Neuronal stem cell (in vitro differentiated cells): ENCODE data around the gene ZBED1.
"Not testable (repeated sequence)": the region's sequence is repeated elsewhere in the genome, so short reads cannot be mapped to it uniquely, and the experiment has no call there.

ENCODE experiments used
- DNase-seq: peaks from one replicate; pipeline ENCODE4 v3.0.0-alpha.2; 2013; ENCODE audit warnings: low spot score
- H2AFZ ChIP-seq: one replicate; pipeline ENCODE4 v1.6.1; 2013; ENCODE audit warnings: mild to moderate bottlenecking, low read length, inconsistent platforms
- H2AK5ac ChIP-seq: 2 replicates; pipeline ENCODE4 v1.6.1; 2013; ENCODE audit warnings: low read depth, mild to moderate bottlenecking, inconsistent platforms, low read length, moderate library complexity, mixed read lengths
- H2BK120ac ChIP-seq: 2 replicates; pipeline ENCODE4 v1.6.1; 2013; ENCODE audit warnings: low read depth, mild to moderate bottlenecking, inconsistent platforms, low read length, moderate library complexity, mixed read lengths
- H2BK12ac ChIP-seq: one replicate; pipeline ENCODE4 v1.6.1; 2013; ENCODE audit warnings: low read length, inconsistent platforms
- H2BK15ac ChIP-seq: 2 replicates; pipeline ENCODE4 v1.6.1; 2013; ENCODE audit warnings: mild to moderate bottlenecking, low read length, inconsistent platforms, mixed read lengths
- H2BK5ac ChIP-seq: one replicate; pipeline ENCODE4 v1.6.1; 2013; ENCODE audit warnings: inconsistent platforms, mild to moderate bottlenecking, low read length, moderate library complexity
- H3K14ac ChIP-seq: one replicate; pipeline ENCODE4 v1.6.1; 2013; ENCODE audit warnings: low read length, inconsistent platforms
- H3K18ac ChIP-seq: 2 replicates; pipeline ENCODE4 v1.6.1; 2013; ENCODE audit warnings: low read length, inconsistent platforms
- H3K23ac ChIP-seq: 2 replicates; pipeline ENCODE4 v1.6.1; 2013; ENCODE audit warnings: low read depth, mild to moderate bottlenecking, mixed read lengths, low read length, inconsistent platforms; ENCODE audit not compliant: poor library complexity
- H3K27ac ChIP-seq: replicated peaks from 3 replicates; pipeline ENCODE4 v1.5.1; 2013; ENCODE audit warnings: low read length, inconsistent platforms
- H3K27me3 ChIP-seq, 3 experiments: 2 replicates each; pipeline ENCODE4 v1.6.1; 2013; ENCODE audit warnings: low read length in 3 of 3, mild to moderate bottlenecking in 2 of 3, inconsistent platforms in 1 of 3, low read depth in 1 of 3, mixed read lengths in 1 of 3, moderate library complexity in 1 of 3; ENCODE audit not compliant: control insufficient read depth in 3 of 3, insufficient read depth in 3 of 3
- H3K36me3 ChIP-seq, 2 donors: replicated peaks in 1 of 2; 2 replicates each; pipeline ENCODE4 v1.6.1; 2013; ENCODE audit warnings: low read length in 2 of 2; ENCODE audit not compliant: control insufficient read depth in 2 of 2, insufficient read depth in 2 of 2
- H3K4ac ChIP-seq: 2 replicates; pipeline ENCODE4 v1.6.1; 2013; ENCODE audit warnings: inconsistent platforms, mild to moderate bottlenecking, low read length, moderate library complexity
- H3K4me1 ChIP-seq, 2 donors: 1 replicate in 1 of 2; 2 replicates in 1 of 2; pipeline ENCODE4 v1.6.1; 2013; ENCODE audit warnings: low read length in 2 of 2, low read depth in 1 of 2; ENCODE audit not compliant: control insufficient read depth in 2 of 2, insufficient read depth in 1 of 2
- H3K4me2 ChIP-seq: one replicate; pipeline ENCODE4 v1.6.1; 2013; ENCODE audit warnings: mild to moderate bottlenecking, low read length, inconsistent platforms; ENCODE audit not compliant: insufficient read depth, poor library complexity, severe bottlenecking
- H3K4me3 ChIP-seq, 2 donors: 2 replicates each; pipeline ENCODE4 v1.5.1; 2013; ENCODE audit warnings: low read length in 2 of 2, mild to moderate bottlenecking in 2 of 2, inconsistent platforms in 1 of 2, moderate library complexity in 1 of 2
- H3K79me1 ChIP-seq: one replicate; pipeline ENCODE4 v1.6.1; 2013; ENCODE audit warnings: low read depth, mild to moderate bottlenecking, inconsistent platforms, low read length, moderate library complexity
- H3K9ac ChIP-seq: one replicate; pipeline ENCODE4 v1.6.1; 2013; ENCODE audit warnings: mild to moderate bottlenecking, low read depth, low read length, inconsistent platforms; ENCODE audit not compliant: poor library complexity
- H3K9me3 ChIP-seq, 2 donors: replicated peaks in 1 of 2; 2 replicates each; pipeline versions ENCODE3 to v1.6.1; 2013; ENCODE audit warnings: low read length in 2 of 2, mild to moderate bottlenecking in 2 of 2, inconsistent platforms in 1 of 2, low read depth in 1 of 2, mixed read lengths in 1 of 2, moderate library complexity in 1 of 2; ENCODE audit not compliant: control insufficient read depth in 2 of 2, insufficient read depth in 1 of 2
- H4K8ac ChIP-seq: one replicate; pipeline ENCODE4 v1.6.1; 2013; ENCODE audit warnings: low read depth, mild to moderate bottlenecking, inconsistent platforms, low read length, moderate library complexity
- H4K91ac ChIP-seq: one replicate; pipeline ENCODE4 v1.6.1; 2013; ENCODE audit warnings: low read length, low read depth, mild to moderate bottlenecking, inconsistent platforms; ENCODE audit not compliant: poor library complexity
- WGBS, 2 donors: extraction: QIAGEN DNeasy Blood & Tissue Kit; methylation state at CpG; one replicate each; pipeline ENCODE4 v1.1.7; 2013; ENCODE audit warnings: missing lambda C conversion rate in 2 of 2, mixed read lengths in 1 of 2; ENCODE audit not compliant: insufficient read length in 2 of 2, insufficient replicate concordance in 1 of 2; ENCODE audit errors: extremely low coverage in 2 of 2; 5-methylcytosine and 5-hydroxymethylcytosine counted together

Gene ZBED1

GRCh38 chrX:2519638-2520037 lies 18.9 kb upstream of the ZBED1 start:
- not testable (repeated sequence) for H3K4me3 ChIP-seq, H3K4ac ChIP-seq, H3K4me1 ChIP-seq, H3K79me1 ChIP-seq, H3K9me3 ChIP-seq, H4K8ac ChIP-seq, H3K27ac ChIP-seq, H3K23ac ChIP-seq, H2BK15ac ChIP-seq, H4K91ac ChIP-seq, H3K18ac ChIP-seq, H2AFZ ChIP-seq, H2BK5ac ChIP-seq, H3K4me2 ChIP-seq, DNase-seq, H3K27me3 ChIP-seq, H2AK5ac ChIP-seq, H2BK12ac ChIP-seq, H3K14ac ChIP-seq, H3K36me3 ChIP-seq, H2BK120ac ChIP-seq
- H3K9ac ChIP-seq, result peak overlapping the region; percentile 38
- 100% methylated on average over 1 of the region's 3 CpGs; no CpG with 5 or more reads in 1 of the 2 donors for WGBS, 2 donors

- H3K4ac ChIP-seq, result no peak overlapping the region
- no peak for DNase-seq
- WGBS, 2 donors, result no CpG with 5 or more reads among the region's 6 CpGs
- no peaks in the 10 kb centered on the region for H3K9me3 ChIP-seq
- no peak overlapping the region for H3K4me3 ChIP-seq
- H2AK5ac ChIP-seq, result no peak overlapping the region
- H3K23ac ChIP-seq, result no peak overlapping the region
- H3K4me2 ChIP-seq, result no peak overlapping the region
- H4K91ac ChIP-seq, result no peak overlapping the region
- no peak overlapping the region for H2BK12ac ChIP-seq
- no peak overlapping the region for H3K9ac ChIP-seq
- no peaks in the 10 kb centered on the region for H3K79me1 ChIP-seq
- H3K36me3 ChIP-seq, result no peaks in the 10 kb centered on the region
- H2BK15ac ChIP-seq, result no peak overlapping the region
- no peak overlapping the region for H3K27ac ChIP-seq
- no peak overlapping the region for H3K14ac ChIP-seq
- no peaks in the 10 kb centered on the region for H3K27me3 ChIP-seq
- H2BK5ac ChIP-seq, result no peak overlapping the region
- H2AFZ ChIP-seq, result peak overlapping the region; percentile 35
- peaks cover 4 to 6% of the 10 kb centered on the region in 2 donors for H3K4me1 ChIP-seq
- no peak overlapping the region for H2BK120ac ChIP-seq
- no peak overlapping the region for H3K18ac ChIP-seq
- H4K8ac ChIP-seq, result no peak overlapping the region
These were observed 16.3 kb upstream of the ZBED1 start for GRCh38 chrX:2517055-2517454.

- no peak overlapping the region for H3K9ac ChIP-seq
- H2BK15ac ChIP-seq, result no peak overlapping the region
- no peak overlapping the region for H2BK120ac ChIP-seq
- no peaks in the 10 kb centered on the region for H3K27me3 ChIP-seq
- H4K8ac ChIP-seq, result no peak overlapping the region
- no peak overlapping the region for H3K14ac ChIP-seq
- H3K23ac ChIP-seq, result no peak overlapping the region
- peaks cover 4 to 6% of the 10 kb centered on the region in 2 donors for H3K4me1 ChIP-seq
- DNase-seq, result no peak
- H2BK5ac ChIP-seq, result no peak overlapping the region
- no peak overlapping the region for H2BK12ac ChIP-seq
- no peak overlapping the region for H3K27ac ChIP-seq
- H3K4me2 ChIP-seq, result no peak overlapping the region
- no CpG with 5 or more reads among the region's 5 CpGs for WGBS, 2 donors
- peak overlapping the region; percentile 35 for H2AFZ ChIP-seq
- no peak overlapping the region for H3K4ac ChIP-seq
- no peak overlapping the region for H3K18ac ChIP-seq
- no peaks in the 10 kb centered on the region for H3K36me3 ChIP-seq
- H3K4me3 ChIP-seq, result no peak overlapping the region
- H4K91ac ChIP-seq, result no peak overlapping the region
- no peak overlapping the region for H2AK5ac ChIP-seq
- peaks cover 0 to 3% of the 10 kb centered on the region in 2 donors for H3K9me3 ChIP-seq
- no peaks in the 10 kb centered on the region for H3K79me1 ChIP-seq
These were observed 15.8 kb upstream of the ZBED1 start for GRCh38 chrX:2516623-2517022.

- H3K27me3 ChIP-seq, result no peaks in the 10 kb centered on the region
- no peak overlapping the region for H3K4me3 ChIP-seq
- H3K9ac ChIP-seq, result no peak overlapping the region
- no CpG with 5 or more reads among the region's 5 CpGs for WGBS, 2 donors
- no peaks in the 10 kb centered on the region for H3K36me3 ChIP-seq
- no peak overlapping the region for H3K14ac ChIP-seq
- H3K79me1 ChIP-seq, result no peaks in the 10 kb centered on the region
- no peak overlapping the region for H4K91ac ChIP-seq
- H2BK12ac ChIP-seq, result no peak overlapping the region
- peaks cover 2 to 9% of the 10 kb centered on the region in 2 donors for H3K9me3 ChIP-seq
- H2BK5ac ChIP-seq, result no peak overlapping the region
- H2AK5ac ChIP-seq, result no peak overlapping the region
- no peak overlapping the region for H3K23ac ChIP-seq
- H2BK15ac ChIP-seq, result no peak overlapping the region
- H3K4ac ChIP-seq, result no peak overlapping the region
- H3K18ac ChIP-seq, result peak overlapping the region; percentile 33
- no peak overlapping the region for H3K4me2 ChIP-seq
- H2AFZ ChIP-seq, result no peak overlapping the region
- no peak overlapping the region for H4K8ac ChIP-seq
- no peak overlapping the region for H2BK120ac ChIP-seq
- no peak for DNase-seq
- H3K27ac ChIP-seq, result no peak overlapping the region
- H3K4me1 ChIP-seq, result peaks cover 4 to 6% of the 10 kb centered on the region in 2 donors
These were observed 13.4 kb upstream of the ZBED1 start for GRCh38 chrX:2514131-2514530.
